ENCODE data around the gene RPS3. TPM values are rescaled to one million over a fixed set of nuclear protein-coding genes. Genes with fewer than 3 reads are reported as not detected.

Gene RPS3
- total RNA-seq = 1,000 to 10,000 TPM; 2,027 to 2,376 (median 2,290) TPM
- 3,478 TPM for total RNA-seq (2013)

DNA sequence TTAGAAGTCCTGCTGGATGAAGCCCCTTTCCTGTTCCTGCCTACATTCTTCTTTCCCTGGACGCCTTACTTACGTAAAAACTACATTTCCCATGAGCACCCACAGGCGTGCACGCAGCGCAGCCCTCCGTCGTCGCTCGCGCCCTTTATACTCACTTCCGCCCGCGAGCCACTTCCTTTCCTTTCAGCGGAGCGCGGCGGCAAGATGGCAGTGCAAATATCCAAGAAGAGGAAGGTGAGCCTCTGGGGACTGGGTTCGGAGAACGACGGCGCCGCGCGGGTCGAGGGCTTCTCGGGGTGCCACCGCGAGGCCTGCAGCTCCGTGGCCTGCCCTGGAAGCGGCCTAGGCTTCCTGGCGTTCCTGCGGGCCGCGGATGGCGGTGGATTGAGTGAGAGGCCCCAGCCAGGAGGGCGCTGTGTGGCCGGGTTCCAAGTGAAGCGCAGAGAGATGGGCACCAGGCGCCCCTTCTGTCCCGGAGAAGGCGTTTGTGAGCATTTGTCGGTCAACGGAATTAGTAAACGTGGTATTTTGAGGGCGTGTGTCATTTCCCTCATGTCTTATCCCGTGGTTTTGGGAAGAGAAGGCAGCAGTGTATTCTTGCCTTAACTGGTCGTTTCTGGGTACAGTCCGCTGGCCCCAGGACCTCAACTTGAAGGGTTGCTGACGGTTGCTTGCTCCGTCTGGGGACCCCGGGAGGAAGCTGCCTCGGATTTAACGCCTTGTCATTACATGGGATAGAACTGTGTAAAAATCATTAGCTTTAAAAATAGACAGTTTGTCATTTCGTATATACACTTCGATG lies at the start of gene RPS3:
Gene RPS3 (plus strand): TSS at position 175 of the 802 bp plus-strand sequence. CDS start 30 bp downstream, at position 205.
- peak; percentile 86 to 93 for DNase-seq
- Mint-ChIP-seq H3K36me3 (peaks cover 12% of the 10 kb centered on the region), H3K9me3 (no peaks in the 10 kb centered on the region), H3K4me1 (peaks cover 51 to 54% of the 10 kb centered on the region in 2 donors), H3K4me3 (peak within 1 kb of the TSS; percentile 99), H3K27ac (peak within 1 kb of the TSS; percentile 97 to 98), H3K27me3 (ENCODE audit: low read depth in 2 of 2) (peaks cover 0 to 4% of the 10 kb centered on the region in 2 donors)
- H3K36me3 ChIP-seq (ENCODE audit: control insufficient read depth, insufficient read depth, low read length) = peaks cover 37% of the 10 kb centered on the region
- H3K27ac ChIP-seq (ENCODE audit: low read length) = peak within 1 kb of the TSS; percentile 92
- no peak for TF ChIP-seq CTCF (IDR thresholded peaks at IDR 0.05)
- peak within 1 kb of the TSS; percentile 86 for H3K4me3 ChIP-seq (ENCODE audit: low read length)
- WGBS (ENCODE audit: insufficient coverage) = under 1% methylated on average over 55 of the region's 55 CpGs
- intact Hi-C loops (cut with micrococcal nuclease) = no loop called here
- ATAC-seq = peak; percentile 93 to 96 (median 95)
- no peaks in the 10 kb centered on the region for H3K9me3 ChIP-seq (ENCODE audit: control insufficient read depth, insufficient read depth, low read length)
- H3K4me1 ChIP-seq (ENCODE audit: control insufficient read depth, insufficient read depth, low read length) = peaks cover 33% of the 10 kb centered on the region
- no peaks in the 10 kb centered on the region for H3K27me3 ChIP-seq (ENCODE audit: control insufficient read depth, insufficient read depth, low read length)

DNA sequence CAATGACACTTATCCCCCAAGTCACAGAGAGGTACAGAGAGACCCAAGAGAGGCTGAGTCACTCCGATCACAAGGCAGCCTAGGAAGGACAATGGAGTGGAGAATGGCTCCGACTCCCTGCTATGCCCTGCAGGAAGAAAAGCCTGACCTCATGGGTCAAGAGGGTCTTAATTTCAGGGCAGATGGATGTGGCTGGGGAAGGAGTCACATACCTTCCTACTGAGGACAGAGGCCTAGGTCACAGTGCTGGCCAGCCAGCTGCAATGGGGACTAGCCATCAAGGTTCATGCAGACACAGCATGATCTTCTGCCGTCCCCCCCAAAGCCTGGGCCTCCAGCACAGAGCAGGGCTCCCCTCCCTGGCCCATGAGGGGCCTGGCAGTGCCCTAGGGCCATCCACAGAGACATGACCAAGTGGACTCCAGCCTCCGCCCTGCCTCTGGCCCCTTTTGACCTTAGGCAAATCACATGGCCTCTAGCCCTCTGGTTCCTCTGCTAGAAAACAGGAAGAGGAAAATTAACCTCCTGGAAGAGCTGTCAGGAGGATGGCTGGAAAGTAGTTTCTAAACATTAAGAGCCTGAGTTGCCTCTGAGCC lies 49.7 kb upstream of the RPS3 start:
- Histone ChIP-seq H3K27me3 (ENCODE audit: control insufficient read depth, insufficient read depth, low read length) (no peaks in the 10 kb centered on the region), H3K4me1 (ENCODE audit: control insufficient read depth, insufficient read depth, low read length) (peaks cover 77% of the 10 kb centered on the region), H3K9me3 (ENCODE audit: control insufficient read depth, insufficient read depth, low read length) (no peaks in the 10 kb centered on the region), H3K4me3 (ENCODE audit: low read length) (peak overlapping the region; percentile 61), H3K27ac (ENCODE audit: low read length) (peak overlapping the region; percentile 64), H3K36me3 (ENCODE audit: control insufficient read depth, insufficient read depth, low read length) (no peaks in the 10 kb centered on the region)
- no peak for ATAC-seq
- intact Hi-C loops (cut with micrococcal nuclease) = no loop called here
- Mint-ChIP-seq H3K9me3 (no peaks in the 10 kb centered on the region), H3K27me3 (ENCODE audit: low read depth in 2 of 2) (no peaks in the 10 kb centered on the region), H3K4me3 (peak overlapping the region; percentile 97), H3K4me1 (peaks cover 70 to 89% of the 10 kb centered on the region in 2 donors), H3K36me3 (no peaks in the 10 kb centered on the region), H3K27ac (peak overlapping the region; percentile 92 to 94)
- no peak for DNase-seq
- no peak for TF ChIP-seq CTCF (IDR thresholded peaks at IDR 0.05)
- 78% methylated on average over 4 of the region's 4 CpGs for WGBS (ENCODE audit: insufficient coverage)

DNA sequence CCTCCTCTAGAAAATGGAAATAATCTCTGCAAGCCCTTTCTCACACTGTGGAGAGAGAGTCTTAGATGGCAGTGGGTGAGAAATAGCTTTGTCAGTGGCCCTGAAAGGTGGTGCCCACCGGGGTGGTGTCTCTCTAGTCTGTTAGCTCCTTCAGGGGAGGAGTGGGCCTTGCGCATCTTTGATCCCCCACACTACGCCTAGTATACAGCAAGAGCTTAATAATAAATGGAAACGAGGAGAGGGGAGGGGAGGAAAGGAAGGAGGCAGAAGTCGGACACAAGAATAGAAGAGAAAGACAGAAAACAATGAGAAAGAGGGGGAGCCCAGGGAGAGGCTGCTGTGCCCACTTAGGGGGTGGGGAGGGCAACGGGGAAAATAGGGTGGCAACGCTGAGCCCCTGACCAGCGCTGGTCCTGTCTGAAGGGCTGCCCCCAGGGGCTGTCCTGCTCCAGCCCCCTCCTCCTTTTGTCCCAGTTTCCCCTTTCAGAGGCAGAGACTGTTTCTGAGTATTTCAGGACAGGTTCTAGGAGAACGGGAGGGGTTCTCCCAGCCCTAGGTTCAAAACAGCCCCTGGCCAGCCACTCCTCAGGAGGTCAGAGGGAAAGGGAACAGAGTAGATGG lies 49.1 kb upstream of the RPS3 start:
- Mint-ChIP-seq H3K27ac (peak overlapping the region; percentile 92 to 94), H3K27me3 (ENCODE audit: low read depth in 2 of 2) (no peaks in the 10 kb centered on the region), H3K9me3 (no peaks in the 10 kb centered on the region), H3K36me3 (no peaks in the 10 kb centered on the region), H3K4me1 (peaks cover 70 to 86% of the 10 kb centered on the region in 2 donors), H3K4me3 (peak overlapping the region; percentile 97)
- Histone ChIP-seq H3K27me3 (ENCODE audit: control insufficient read depth, insufficient read depth, low read length) (no peaks in the 10 kb centered on the region), H3K4me3 (ENCODE audit: low read length) (peak overlapping the region; percentile 61), H3K36me3 (ENCODE audit: control insufficient read depth, insufficient read depth, low read length) (no peaks in the 10 kb centered on the region), H3K4me1 (ENCODE audit: control insufficient read depth, insufficient read depth, low read length) (peaks cover 71% of the 10 kb centered on the region), H3K9me3 (ENCODE audit: control insufficient read depth, insufficient read depth, low read length) (no peaks in the 10 kb centered on the region), H3K27ac (ENCODE audit: low read length) (peak overlapping the region; percentile 64)
- TF ChIP-seq CTCF (IDR thresholded peaks at IDR 0.05) = no peak
- intact Hi-C loops (cut with micrococcal nuclease) = no loop called here
- peak in 2 of 3 donors; percentile 13 to 16 for ATAC-seq
- DNase-seq = no peak
- WGBS (ENCODE audit: insufficient coverage) = 24% methylated on average over 7 of the region's 9 CpGs

All from natural killer cell (primary cell).